NCI-H128 (cell line): ENCODE results near the gene HLA-G.
"Not testable (repeated sequence)": the region's sequence is repeated elsewhere in the genome, so short reads cannot be mapped to it uniquely, and the experiment has no call there.

Source experiments
- DNase-seq: peaks from one replicate; lab custom pipeline; 2025; ENCODE audit not compliant: unreplicated experiment; lab: John Stamatoyannopoulos, UW

The HLA-G gene

DNA sequence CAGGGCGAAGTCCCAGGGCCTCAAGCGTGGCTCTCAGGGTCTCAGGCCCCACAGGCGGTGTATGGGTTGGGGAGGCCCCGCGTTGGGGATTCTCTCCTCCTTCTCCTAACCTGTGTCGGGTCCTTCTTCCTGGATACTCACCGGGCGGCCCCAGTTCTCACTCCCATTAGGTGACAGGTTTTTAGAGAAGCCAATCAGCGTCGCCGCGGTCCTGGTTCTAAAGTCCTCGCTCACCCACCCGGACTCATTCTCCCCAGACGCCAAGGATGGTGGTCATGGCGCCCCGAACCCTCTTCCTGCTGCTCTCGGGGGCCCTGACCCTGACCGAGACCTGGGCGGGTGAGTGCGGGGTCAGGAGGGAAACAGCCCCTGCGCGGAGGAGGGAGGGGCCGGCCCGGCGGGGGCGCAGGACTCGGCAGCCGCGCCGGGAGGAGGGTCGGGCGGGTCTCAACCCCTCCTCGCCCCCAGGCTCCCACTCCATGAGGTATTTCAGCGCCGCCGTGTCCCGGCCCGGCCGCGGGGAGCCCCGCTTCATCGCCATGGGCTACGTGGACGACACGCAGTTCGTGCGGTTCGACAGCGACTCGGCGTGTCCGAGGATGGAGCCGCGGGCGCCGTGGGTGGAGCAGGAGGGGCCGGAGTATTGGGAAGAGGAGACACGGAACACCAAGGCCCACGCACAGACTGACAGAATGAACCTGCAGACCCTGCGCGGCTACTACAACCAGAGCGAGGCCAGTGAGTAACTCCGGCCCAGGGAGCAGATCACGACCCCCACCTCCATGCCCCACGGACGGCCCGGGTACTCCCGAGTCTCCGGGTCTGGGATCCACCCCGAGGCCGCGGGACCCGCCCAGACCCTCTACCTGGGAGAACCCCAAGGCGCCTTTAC lies at the start of gene HLA-G:
Gene HLA-G (plus strand): TSS at position 247 of the 892 bp plus-strand sequence. CDS start 20 bp downstream, at position 267.
- DNase-seq: no peak

DNA sequence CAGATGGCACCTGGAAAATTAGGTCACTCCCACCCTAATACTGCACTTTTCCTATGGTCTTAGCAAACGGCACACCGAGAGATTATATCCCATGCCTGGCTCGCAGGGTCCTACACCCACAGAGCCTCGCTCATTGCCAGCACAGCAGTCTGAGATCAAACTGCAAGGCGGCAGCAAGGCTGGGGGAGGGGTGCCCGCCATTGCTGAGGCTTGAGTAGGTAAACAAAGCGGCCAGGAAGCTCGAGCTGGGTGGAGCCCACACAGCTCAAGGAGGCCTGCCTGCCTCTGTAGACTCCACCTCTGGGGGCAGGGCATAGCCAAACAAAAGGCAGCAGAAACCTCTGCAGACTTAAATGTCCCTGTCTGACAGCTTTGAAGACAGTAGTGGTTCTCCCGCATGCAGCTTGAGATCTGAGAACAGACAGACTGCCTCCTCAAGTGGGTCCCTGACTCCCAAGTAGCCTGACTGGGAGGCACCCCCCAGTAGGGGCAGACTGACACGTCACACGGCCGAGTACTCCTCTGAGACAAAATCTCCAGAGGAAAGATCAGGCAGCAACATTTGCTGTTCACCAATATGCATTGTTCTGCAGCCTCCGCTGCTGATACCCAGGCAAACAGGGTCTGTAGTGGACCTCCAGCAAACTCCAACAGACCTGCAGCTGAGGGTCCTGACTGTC lies 47.5 kb upstream of the HLA-G start:
- DNase-seq: not testable (repeated sequence)

DNA sequence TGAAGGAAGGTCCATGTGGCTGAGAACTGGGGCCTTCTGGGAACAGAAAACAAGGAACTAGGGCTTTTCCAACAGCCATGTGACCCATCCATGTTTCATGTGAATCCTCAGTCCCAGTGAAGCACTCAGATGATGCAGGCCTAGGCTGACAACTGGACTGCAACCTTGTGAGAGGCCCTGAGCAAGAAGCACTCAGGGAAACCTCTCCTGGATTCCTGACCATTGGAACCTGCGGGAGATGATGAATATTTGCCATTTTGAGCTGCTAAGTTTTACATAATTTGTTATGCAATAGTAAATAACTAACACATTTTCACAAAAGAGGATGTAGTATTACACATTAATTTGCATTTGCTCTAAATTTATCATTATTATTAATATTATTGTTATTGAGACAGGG lies 38.4 kb upstream of the HLA-G start:
- DNase-seq: no peak

DNA sequence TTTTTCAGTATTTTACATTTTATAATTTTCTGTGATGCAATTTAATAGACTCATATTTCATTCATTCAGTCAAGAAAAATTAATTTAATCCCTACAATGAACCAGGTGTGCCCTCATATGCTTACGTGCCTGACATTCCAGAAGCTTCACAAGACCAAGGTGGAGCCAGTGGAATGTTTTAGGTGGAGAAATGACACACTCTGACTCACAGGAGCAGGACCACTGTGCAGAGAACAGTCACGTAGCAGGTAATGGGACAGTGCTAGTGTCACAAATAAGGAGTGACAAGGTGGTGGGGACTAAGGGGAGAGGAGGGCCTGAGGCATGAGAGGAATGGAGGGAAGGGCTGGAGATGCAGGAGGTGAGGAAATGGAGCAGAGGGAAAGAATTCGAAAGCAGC lies 37.0 kb upstream of the HLA-G start:
- DNase-seq: no peak

DNA sequence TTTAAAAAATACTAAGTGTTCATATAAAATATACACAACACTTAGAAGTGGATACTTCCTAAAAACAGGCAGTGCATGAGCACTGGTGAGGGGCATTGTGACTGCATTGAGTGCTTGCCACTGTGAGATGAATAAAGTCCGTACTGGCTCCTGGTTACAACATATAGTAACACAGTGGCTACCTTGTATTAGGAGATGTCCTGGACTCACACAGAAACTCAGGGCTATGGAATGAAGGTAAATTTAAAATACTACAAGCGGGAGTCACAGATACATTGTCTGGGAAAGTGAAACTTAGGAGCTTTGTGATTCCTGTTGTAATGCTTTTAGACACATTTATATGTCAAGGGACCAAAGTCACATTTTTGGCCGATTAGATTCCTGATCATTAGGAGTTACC lies 36.5 kb upstream of the HLA-G start:
- no peak for DNase-seq

DNA sequence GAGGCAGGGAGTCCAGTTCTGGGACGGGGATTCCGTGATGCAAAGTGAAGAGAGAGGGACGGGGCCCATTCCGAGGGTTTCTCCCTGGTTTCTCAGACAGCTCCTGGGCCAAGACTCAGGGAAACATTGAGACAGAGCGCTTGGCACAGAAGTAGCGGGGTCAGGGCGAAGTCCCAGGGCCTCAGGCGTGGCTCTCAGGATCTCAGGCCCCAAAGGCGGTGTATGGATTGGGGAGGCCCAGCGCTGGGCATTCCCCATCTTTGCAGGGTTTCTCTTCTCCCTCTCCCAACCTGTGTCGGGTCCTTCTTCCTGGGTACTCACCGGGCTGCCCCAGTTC lies 35.9 kb upstream of the HLA-G start:
- DNase-seq: no peak

DNA sequence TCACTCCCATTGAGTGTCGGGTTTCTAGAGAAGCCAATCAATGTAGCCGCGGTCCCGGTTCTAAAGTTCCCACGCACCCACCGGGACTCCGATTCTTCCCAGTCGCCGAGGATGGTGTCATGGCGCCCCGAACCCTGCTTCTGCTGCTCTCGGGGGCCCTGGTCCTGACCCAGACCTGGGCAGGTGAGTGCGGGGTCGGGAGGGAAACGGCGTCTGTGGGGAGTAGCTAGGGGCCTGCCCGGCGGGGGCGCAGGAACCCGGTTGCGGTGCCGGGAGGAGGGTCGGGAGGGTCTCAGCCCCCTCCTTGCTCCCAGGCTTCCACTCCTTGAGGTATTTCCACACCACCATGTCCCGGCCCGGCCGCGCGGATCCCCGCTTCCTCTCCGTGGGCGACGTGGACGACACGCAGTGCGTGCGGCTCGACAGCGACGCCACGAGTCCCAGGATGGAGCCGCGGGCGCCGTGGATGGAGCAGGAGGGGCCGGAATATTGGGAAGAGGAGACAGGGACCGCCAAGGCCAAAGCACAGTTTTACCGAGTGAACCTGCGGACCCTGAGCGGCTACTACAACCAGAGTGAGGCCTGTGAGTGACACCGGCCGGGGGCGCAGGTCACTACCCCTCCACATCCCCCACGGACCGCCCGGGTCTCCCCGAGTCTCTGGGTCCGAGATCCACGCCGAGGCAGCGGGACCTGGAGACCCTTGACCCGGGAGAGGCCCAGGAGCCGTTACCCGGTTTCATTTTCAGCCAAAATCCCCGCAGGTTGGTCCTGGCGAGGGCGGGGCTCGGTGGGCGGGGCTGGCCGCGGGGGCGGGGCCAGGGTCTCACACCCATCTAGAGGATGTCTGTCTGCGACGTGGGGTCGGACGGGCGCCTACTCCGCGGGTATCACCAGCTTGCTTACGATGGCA lies 35.2 kb upstream of the HLA-G start:
- DNase-seq: no peak

DNA sequence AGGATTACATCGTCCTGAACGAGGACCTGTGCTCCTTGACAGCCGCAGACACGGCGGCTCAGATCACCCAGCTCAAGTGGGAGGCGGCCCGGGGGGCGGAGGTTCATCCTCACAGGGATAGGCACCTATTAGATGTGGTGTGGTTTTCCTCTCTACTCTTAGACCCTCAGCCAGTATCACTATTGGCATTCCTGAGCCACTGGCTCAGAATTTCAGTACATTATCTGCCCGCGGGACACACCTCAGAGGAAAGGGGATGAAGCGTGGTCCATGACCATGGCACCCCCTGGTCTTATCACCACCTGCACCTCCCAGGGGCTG lies 34.6 kb upstream of the HLA-G start:
- no peak for DNase-seq

DNA sequence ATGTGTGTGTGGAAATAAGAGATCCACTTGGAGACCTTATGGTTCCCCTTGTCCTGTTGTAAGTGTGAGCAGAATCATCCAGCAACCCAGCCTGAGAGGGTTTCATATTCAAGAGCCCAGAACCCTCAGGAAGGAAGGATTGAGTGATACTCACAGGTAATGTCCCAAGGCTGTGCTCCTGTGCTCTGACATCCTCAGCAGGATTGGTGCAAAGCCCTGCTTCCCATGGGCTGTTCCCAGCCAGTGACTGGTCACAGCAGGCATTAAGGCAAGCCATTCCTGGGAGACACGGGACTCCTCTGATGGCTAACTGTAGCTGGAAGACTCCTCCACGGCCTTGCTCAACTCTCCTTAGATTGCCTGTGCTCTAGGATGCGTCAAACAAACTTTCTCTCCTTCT lies 33.8 kb upstream of the HLA-G start:
- DNase-seq: no peak

DNA sequence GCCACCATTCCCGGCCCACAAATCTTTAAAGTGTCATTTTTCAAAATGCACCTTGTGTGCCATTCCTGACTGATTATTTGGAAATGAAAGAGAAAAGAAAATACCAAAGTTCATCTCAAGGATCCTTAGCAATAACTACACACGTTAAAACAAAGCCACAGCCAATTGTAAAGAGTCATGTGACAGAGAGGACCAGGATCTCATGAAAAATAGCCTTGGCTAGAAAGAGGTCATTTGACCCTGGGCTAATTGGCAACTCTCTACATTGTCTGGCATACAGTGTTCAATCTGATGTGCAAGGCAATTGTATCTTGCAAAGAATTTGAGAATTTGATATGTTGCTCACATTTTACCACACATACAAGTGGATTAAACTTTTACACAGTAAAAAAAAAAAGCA lies 31.6 kb upstream of the HLA-G start:
- DNase-seq: no peak

DNA sequence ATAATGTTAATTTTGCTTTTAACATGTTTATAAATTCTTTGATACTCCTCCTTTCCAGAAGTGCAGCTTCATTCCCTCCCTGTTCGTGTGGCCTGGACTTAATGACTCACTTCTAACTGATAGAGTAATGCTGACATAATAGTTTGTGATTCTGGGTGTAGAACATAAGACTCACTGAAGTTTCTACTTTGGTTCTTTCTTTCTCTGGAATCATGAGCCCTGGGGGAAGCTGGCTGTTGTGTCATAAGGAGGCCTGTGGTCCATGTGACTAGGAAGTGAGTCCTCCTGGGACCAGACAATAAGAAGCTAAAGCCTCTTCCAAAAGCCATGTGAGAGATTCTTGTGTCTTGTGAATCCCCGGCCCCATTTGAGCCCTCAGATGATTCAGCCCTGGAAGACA lies 30.5 kb upstream of the HLA-G start:
- DNase-seq: no peak

DNA sequence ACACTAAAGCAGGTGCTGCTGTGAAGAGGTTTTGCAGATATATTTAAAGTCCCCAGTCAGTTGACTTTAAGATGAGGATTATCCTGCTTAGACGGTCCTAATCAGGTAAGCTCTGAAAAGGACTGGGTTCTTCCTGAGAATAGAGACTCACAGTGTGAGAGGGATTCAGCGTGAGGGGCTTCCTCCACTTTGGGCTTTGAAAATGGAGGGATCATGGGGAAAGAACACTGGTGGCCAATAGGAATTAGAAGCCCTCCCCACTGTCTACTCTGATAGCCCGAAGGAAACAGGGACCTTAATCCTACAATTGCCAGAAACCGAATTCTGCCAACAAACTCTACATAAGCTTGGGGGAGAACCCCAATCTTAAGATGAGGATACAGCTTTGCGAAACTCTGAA lies 29.7 kb upstream of the HLA-G start:
- no peak for DNase-seq

DNA sequence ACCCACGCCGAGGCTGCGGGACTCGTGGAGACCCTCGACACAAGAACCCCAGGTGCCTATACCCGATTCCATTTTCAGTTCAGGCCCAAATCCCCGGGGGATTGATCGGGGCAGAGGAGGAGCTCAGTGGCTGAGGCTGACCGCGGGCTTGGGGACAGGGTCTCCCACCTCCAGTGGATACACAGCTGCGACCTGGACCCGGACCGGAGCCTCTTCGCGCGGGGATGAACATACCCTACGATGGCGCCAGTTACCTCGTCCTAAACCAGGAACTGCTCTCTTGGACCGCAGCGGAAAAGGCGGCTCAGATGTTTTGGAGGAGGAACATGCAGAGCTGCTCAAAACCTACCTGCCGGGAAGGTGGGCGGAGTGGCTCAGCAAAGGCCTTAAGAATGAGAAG lies 27.4 kb upstream of the HLA-G start:
- no peak for DNase-seq

DNA sequence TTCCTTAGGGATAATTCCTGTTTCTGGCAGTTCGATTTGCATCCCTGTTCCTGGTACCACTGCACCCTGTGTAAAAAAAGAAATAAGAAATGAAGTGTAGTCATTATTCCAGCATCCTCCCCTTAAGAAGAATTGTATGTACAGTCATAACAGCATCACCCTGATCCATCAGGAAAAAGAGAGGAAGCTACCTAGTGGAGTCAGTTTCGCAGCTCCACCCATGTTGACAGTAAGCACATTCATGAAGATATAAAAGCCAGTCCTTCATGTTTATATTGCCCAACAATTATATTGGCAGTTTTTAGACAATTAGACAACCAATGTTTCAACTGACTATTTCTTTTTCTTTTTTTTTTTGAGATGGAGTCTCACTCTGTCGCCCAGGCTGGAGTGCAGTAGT lies 21.2 kb upstream of the HLA-G start:
- DNase-seq: no peak

DNA sequence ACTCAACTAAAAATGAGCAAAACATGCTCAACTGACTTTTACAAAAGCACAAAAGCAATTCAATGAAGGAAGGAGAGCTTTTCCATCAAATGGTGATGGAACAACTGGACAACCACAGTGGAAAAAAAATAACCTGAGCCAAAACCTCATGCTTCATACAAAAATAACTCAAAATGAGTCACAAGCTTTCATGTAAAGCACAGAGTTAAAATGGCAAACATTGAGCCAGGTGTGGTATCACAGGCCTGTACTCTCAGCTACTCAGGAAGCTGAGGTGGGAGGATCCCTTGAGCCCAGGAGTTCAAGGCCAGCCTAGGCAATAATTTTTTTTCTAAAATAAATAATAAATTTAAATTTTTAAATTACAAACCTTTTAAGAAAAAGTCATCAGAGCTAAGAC lies 18.4 kb upstream of the HLA-G start:
- no peak for DNase-seq

DNA sequence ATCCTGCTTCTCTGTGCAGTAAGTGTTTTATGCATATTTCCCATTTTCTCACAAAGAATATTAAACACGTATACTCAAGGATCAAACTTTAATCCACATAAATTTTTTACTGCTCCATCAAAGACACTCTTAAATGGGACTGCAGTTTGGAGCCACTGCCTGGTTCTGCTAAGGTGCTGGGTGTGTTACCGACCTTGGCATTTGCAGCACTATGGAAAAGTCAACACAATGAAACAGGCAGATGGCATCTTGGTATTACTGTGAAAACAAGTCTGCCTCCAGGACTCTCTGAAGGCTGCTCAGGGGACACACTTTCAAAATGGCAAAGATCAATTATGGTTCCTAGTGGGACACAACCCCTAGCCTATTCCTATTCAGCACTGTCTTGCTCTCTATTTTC lies 17.3 kb upstream of the HLA-G start:
- DNase-seq: no peak

DNA sequence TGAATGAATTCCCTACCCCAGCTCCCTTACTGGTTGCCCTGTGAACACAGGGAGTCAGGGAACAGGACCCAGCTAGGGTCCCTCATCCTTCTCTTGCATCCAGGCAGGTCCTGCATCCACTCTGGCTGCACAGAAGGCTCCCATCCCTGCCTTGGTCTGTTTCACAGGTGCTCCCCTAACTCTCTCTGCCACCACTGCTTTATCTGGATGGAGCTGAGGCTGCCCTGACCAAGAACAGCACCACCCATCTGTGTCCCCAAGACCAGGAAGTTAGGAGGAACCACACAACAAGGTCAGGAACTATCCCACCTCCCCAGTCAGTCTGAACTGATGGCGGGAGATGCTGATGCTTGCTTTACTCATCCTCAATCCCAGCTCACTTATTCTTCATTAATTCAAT lies 16.2 kb upstream of the HLA-G start:
- no peak for DNase-seq

DNA sequence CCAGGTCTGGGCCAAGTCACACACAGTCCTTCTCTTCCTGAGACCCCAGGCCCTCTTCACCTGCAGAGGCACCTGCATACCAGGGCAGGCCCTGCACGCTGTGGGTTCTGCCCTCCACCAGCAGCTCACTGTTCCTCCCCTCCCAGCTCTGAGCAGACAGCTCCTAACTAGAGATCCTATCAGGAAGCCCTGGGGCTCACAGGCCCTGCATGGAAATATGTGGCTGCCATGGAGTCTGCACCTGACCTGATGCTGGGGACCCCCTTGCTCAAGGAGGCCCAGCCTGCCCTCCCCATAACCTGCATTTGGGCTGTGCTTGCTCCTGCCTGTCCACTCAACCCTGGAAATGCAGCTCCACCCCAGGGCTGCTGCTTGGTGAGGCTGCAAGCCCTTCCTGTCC lies 14.6 kb upstream of the HLA-G start:
- DNase-seq: no peak

DNA sequence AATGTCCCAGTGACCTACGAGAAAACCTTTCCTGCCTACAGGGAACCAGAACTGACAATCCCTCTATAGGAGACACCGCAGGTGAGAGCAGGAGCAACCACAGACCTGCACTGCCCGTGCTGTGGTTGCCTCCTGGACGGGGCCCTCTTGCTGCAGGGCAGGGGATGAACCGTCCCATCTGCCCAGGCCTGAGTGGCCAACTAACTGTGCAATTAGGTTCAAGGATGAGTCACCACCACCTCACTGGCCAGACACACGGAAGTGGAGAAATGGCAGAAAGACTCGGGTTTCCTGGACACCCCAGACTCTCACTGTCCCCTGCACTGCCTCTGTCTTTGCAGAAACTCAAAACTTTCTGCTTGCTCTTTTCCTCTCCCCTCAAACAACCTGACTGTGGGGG lies 13.8 kb upstream of the HLA-G start:
- no peak for DNase-seq

DNA sequence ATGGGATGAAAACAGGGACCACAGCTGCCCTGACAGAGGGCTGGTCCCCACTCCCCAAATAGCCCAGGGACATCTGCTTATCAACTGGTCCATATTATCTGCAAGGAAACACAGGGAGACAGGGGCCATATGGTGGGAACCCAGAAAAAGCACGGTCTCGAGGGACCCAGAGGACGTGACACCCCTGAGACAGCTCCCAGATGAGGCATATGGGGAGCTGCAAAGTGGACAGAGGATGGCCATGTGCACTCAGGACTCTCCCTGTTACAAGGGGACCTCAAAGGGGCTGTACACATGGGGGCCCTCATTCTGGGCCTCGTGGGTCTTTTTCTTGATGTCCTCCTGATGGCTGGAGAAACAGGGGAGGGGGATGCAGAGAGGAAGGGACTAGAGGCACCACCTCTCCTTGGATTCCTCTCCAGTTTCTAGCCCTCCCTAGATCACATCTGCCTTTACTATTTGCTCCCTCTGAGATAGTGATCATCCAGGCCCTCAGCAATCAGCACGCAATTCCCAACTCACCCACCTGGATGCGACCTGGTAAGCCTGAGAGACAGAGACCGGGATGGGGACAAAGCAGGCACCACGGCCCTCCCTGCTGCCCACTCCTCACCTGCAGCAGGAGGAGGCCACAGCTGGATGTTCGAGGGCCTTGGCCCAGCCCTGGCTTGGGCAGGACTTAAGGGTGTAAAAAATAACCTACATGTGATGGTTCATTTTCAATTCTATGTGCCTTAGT lies 13.1 kb upstream of the HLA-G start:
- DNase-seq: no peak

DNA sequence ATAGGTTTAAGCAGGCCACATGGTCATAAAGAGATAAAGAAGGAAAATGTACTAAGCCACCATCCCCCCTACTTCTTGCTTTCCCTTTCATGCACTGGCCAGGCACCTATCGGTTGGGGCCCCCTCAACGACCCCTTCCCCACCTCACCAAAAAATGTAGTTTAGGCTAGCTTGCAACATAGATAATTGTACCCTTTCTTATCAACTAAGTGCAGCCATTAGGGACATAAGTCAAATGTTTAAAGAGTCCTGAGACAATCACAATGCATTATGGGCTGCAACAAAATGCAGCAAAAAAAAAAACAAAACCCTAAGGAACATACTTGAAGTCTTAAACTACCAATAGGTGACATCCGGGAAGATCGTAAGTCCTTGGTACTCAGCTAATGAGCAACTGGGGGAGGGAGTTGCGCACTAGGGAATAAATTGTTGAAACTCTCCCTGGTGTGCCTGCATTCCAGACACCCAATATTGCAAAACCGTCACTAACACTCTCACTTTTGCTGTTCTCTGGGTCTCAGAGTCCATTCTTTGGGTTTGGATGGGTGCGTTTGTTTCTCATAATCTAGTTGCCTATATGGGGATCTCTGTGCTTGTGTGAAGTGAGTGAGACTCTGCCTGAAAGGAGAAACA lies 12.4 kb upstream of the HLA-G start:
- no peak for DNase-seq
